ENCODE results near the gene TFF3.

GRCh38 chr21:42361286-42361685, 46.1 kb upstream of the TFF3 start:
- no peak for TF ChIP-seq CTCF (conservative IDR thresholded peaks at IDR 0.05 in 1 of 2, IDR thresholded peaks at IDR 0.05 in 1 of 2; ENCODE audit: low read depth in 1 of 2, low read length in 2 of 2)
- TF ChIP-seq EZH2 (IDR thresholded peaks at IDR 0.05; ENCODE audit: low read length, missing control alignments) = no peak
